Right hindlimb (tissue), 1 donor: ENCODE measurements around the gene BCL2L13.

Experiments
- DNase-seq: peaks from one replicate; pipeline ENCODE4 v3.0.0-alpha.2; 2018

Gene BCL2L13, protein sequence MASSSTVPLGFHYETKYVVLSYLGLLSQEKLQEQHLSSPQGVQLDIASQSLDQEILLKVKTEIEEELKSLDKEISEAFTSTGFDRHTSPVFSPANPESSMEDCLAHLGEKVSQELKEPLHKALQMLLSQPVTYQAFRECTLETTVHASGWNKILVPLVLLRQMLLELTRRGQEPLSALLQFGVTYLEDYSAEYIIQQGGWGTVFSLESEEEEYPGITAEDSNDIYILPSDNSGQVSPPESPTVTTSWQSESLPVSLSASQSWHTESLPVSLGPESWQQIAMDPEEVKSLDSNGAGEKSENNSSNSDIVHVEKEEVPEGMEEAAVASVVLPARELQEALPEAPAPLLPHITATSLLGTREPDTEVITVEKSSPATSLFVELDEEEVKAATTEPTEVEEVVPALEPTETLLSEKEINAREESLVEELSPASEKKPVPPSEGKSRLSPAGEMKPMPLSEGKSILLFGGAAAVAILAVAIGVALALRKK

DNA sequence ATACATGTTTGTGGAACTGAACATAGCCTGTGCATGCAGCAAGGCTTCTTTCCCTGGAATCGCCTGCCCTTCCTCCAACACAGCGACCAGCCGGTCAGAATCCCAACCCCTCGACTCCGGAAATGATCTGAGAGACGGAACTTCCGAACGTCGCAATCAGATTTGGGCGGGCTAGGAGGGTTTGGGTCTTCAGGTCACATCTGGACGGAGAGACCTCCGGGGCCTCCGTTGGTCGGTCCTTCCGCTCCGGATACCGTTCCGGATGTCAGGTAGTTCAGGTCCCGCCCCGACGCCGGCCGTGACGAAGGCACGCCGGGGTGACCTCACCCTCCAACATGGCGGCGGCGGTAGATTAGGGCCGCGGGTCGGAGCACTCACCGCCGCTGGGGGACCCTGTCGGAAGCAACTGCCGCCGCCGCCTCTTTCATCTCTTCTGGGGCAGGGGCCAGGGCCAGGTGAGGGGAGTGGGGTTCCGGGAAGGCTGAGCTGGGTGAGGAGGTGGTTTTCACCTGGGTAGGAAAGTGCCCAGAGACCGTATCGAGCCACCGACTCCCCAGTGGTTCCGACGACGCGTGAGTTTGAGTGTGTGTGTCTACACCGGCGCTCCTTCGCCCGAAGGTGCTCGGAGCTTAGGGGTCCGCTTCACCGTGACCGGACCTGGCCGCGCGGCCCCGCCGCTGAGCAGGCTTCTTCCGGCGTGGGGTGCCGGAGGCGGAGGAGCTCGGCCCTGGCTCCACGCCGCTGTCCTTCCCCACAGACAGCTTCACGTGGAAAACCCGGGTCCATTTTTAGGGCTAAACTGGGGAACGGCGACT lies at the start of gene BCL2L13:
TSS of gene BCL2L13 (plus strand) at position 326 of the 815 bp plus-strand sequence. CDS start 16,955 bp downstream, outside the sequence.
- DNase-seq, result peak; percentile 95

GRCh38 chr22:17589810-17590375 lies 48.7 kb upstream of the BCL2L13 start:
- no peak for DNase-seq

- DNase-seq, result no peak
These were observed 48.0 kb upstream of the BCL2L13 start for GRCh38 chr22:17590586-17590985.

DNA sequence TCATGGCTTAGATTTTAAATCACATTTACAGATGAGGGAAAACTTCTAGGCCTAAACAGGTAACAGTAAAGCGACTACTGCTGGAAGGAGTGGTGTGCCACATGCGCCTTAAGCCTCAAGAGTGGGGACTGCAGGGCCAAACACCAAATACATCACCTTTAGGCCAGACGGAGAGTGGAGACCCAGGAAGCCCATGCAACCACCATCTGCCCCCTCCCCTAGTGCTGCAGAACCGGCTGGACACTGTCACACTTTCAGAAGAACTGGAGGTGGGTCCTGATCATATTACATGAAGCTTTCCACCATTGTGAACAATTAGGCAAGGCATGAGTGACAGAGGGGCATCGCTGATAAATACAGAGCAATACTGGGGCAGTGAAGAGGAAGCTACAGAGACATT lies 46.4 kb upstream of the BCL2L13 start:
- no peak for DNase-seq

DNA sequence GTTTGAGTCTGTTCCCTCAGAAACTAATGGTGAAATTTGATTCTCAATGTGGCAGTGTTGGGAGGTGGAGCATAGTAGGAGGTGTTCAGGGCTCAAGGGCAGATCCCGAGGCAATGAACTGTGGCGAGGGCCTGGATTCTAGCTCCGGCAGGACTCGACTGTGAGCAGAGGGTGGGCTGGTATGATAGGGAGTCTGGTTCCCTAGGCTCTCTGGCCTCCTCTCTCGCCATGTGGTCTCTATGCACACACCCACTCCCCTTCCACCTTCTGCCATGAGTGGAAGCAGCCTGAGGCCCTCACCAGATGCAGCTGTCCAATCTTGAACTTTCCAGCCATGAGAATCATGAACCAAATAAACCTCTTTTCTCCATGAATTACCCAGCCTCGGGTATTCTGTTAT lies 42.3 kb upstream of the BCL2L13 start:
- DNase-seq, result no peak

GRCh38 chr22:17597217-17597616 lies 41.3 kb upstream of the BCL2L13 start:
- no peak for DNase-seq

GRCh38 chr22:17598318-17598717 lies 40.2 kb upstream of the BCL2L13 start:
- DNase-seq, result no peak

DNA sequence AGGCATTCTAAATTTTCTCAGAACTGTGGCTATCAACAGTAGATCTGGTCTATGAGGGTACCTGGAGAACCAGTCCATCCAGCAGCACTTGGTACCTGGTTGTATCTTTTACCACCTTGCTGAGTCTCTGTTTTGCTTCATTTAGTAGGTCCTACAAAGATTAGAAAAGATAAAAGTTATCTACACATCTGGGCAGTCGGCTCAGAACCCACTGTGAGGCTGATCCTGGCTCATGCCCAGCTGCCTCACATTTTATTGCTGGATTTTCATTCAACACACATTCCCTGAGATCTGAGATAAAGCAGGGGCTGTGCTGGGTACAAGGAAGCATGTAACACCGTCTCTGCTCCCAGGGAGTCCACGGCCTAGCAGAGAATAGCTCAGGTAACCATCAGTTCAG lies 37.5 kb upstream of the BCL2L13 start:
- DNase-seq, result no peak

DNA sequence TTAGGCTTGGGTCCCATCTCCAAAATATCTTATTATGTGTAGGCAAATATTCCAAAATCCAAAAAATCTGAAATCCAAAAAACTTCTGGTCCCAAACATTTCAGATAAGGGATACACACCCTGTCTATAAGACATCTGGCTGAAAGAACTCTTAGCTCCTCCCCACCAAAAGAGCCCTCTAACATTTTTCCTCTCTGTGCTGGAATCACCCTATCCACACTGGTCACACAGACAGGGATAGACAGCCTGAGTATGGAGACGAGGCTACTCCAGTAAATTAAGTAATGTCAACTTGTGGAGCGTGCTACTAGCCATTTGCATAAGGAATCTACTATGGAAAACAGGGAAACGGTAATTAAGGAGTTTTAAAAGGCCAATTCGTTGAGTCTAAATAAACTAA lies 34.9 kb upstream of the BCL2L13 start:
- DNase-seq, result no peak

DNA sequence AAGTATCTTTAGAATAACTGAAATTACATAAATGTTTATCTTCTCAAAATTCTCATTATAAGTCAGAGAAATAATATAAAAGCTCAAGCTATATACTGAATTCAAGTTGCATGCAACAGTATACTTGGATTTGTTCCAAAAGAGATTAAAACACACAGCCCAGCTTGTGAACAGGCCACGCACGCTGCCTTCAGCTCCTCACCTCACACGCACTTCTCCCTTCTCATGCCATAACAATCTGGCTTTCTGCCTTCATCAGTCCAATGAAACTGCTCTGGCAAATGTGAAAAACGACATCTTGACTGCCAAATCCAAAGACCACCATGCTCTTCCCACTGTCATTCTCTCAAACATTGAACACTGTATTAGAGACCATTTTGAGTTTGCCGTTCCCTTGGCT lies 32.1 kb upstream of the BCL2L13 start:
- no peak for DNase-seq

- DNase-seq, result no peak
These were observed 30.6 kb upstream of the BCL2L13 start for GRCh38 chr22:17607891-17608521.

- DNase-seq, result no peak
These were observed 26.5 kb upstream of the BCL2L13 start for GRCh38 chr22:17612057-17612456.

DNA sequence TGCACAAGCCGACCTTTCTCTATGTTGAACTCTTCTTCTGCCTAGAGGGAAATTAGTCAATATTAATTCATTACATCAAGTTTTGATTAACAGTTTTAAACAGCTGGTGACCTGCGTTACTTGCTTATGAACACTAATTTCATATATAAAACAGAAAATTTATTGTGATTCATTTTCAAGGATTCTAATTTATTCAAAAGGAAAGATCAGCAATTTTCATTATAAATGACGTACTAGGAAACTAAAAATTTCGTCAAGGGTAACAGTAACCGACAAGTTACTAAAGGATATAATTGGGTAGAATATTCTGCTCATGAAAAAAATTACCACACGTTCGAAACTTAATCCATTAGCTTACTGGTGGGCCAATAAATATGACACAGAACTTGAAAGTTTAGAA lies 25.3 kb upstream of the BCL2L13 start:
- DNase-seq, result no peak

DNA sequence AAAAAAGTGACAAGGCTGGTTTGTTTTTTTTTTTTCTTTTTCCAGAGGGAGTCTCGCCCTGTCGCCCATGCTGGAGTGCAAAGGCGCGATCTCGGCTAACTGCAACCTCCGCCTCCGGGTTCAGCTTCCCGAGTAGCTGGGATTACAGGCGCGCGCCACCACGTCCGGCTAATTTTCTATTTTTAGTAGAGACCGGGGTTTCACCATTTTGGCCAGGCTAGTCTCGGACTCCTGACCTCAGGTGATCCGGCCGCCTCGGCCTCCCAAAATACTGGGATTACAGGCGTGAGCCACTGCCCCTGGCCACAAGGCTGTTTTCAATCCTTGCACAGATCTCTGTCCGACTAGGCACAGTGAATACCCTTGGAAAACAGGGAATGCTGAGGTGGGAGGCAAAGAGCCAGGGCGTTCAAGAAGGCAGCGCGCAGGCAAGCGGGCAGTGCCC lies 10.6 kb upstream of the BCL2L13 start:
- no peak for DNase-seq

- DNase-seq, result peak; percentile 98
These were observed 10.0 kb upstream of the BCL2L13 start, which contains the start of gene ATP6V1E1 for GRCh38 chr22:17628406-17629172. ATP6V1E1 (minus strand) TSS chr22:17628749; CDS start chr22:17628635, 114 bp downstream.

GRCh38 chr22:17629173-17629489 lies 9.4 kb upstream of the BCL2L13 start:
- DNase-seq, result no peak

- no peak for DNase-seq
These were observed 8.9 kb upstream of the BCL2L13 start for GRCh38 chr22:17629641-17630040.

- no peak for DNase-seq
These were observed 7.4 kb upstream of the BCL2L13 start for GRCh38 chr22:17631076-17631565.

GRCh38 chr22:17633217-17633997 lies 5.2 kb upstream of the BCL2L13 start:
- no peak for DNase-seq

- no peak for DNase-seq
These were observed 4.6 kb upstream of the BCL2L13 start for GRCh38 chr22:17633998-17634323.

GRCh38 chr22:17634696-17635095 lies 3.9 kb upstream of the BCL2L13 start:
- no peak for DNase-seq
